Measurements from ENCODE around the gene TSHB. TPM values are rescaled to one million over a fixed set of nuclear protein-coding genes. Genes with fewer than 3 reads are reported as not detected.

Gene TSHB
- total RNA-seq, 1 donor from 2014 or later = not detected

- TF ChIP-seq CTCF (IDR thresholded peaks at IDR 0.05; ENCODE audit: unreplicated experiment) = no peak
- no peaks in the 10 kb centered on the region for H3K36me3 Mint-ChIP-seq (ENCODE audit: low read depth, unreplicated experiment)
- no peak overlapping the region for H3K4me3 Mint-ChIP-seq (ENCODE audit: unreplicated experiment)
- DNase-seq (ENCODE audit: low spot score) = no peak
- no peak overlapping the region for H3K27ac Mint-ChIP-seq (ENCODE audit: unreplicated experiment)
- no peaks in the 10 kb centered on the region for H3K4me1 Mint-ChIP-seq (ENCODE audit: unreplicated experiment)
- no peaks in the 10 kb centered on the region for H3K27me3 Mint-ChIP-seq (ENCODE audit: unreplicated experiment)
- no peaks in the 10 kb centered on the region for H3K9me3 Mint-ChIP-seq (ENCODE audit: unreplicated experiment)
These were observed 12.0 kb downstream of the TSHB start for GRCh38 chr1:115041654-115042053.

DNA sequence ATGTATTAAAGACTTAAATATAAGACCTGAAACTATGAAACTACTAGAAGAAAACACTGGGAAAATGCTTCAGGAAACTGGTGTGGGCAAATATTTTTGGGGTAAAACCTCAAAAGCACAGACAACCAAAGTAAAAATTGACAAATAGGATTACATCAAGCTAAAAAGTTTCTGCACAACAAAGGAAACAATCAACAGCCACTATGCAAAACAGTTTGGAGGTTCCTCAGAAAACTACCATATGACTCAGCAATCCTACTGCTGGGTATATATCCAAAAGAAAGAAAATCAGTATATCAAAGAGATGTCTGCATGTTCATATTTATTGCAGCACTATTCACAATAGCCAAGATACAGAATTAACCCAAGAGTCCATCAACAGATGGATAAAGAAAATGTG is 17.1 kb downstream of the TSHB start:
- DNase-seq (ENCODE audit: low spot score) = no peak
- no peak overlapping the region for H3K4me3 Mint-ChIP-seq (ENCODE audit: unreplicated experiment)
- TF ChIP-seq CTCF (IDR thresholded peaks at IDR 0.05; ENCODE audit: unreplicated experiment) = no peak
- no peak overlapping the region for H3K27ac Mint-ChIP-seq (ENCODE audit: unreplicated experiment)
- H3K36me3 Mint-ChIP-seq (ENCODE audit: low read depth, unreplicated experiment) = peaks cover 4% of the 10 kb centered on the region
- no peaks in the 10 kb centered on the region for H3K9me3 Mint-ChIP-seq (ENCODE audit: unreplicated experiment)
- no peaks in the 10 kb centered on the region for H3K27me3 Mint-ChIP-seq (ENCODE audit: unreplicated experiment)
- H3K4me1 Mint-ChIP-seq (ENCODE audit: unreplicated experiment) = no peaks in the 10 kb centered on the region

DNA sequence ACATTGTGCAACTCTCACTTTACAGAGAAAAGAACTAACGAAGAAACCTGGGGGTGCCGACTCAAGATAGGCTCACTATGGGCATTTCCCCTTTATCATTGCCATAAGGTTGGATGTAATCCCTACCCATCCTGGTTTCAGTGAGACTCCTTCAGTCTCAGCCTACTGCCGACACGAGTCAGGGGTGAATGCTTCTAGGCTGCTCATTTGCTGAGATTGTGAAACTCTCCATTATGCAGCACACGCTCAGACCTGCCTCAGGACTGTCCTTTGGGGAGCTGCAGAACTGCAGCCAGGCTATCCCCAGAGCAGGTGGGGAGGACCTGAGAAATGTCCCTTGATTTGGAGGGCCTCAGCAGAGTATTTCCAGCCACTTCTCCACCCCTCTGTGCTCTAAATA is 22.2 kb downstream of the TSHB start:
- Mint-ChIP-seq H3K27me3 (ENCODE audit: unreplicated experiment) (no peaks in the 10 kb centered on the region), H3K27ac (ENCODE audit: unreplicated experiment) (no peak overlapping the region), H3K4me3 (ENCODE audit: unreplicated experiment) (no peak overlapping the region), H3K36me3 (ENCODE audit: low read depth, unreplicated experiment) (peaks cover 4% of the 10 kb centered on the region), H3K9me3 (ENCODE audit: unreplicated experiment) (no peaks in the 10 kb centered on the region), H3K4me1 (ENCODE audit: unreplicated experiment) (no peaks in the 10 kb centered on the region)
- no peak for DNase-seq (ENCODE audit: low spot score)
- TF ChIP-seq CTCF (IDR thresholded peaks at IDR 0.05; ENCODE audit: unreplicated experiment) = no peak

GRCh38 chr1:115052454-115053083 is 22.9 kb downstream of the TSHB start:
- no peak overlapping the region for H3K27ac Mint-ChIP-seq (ENCODE audit: unreplicated experiment)
- no peaks in the 10 kb centered on the region for H3K9me3 Mint-ChIP-seq (ENCODE audit: unreplicated experiment)
- no peaks in the 10 kb centered on the region for H3K27me3 Mint-ChIP-seq (ENCODE audit: unreplicated experiment)
- TF ChIP-seq CTCF (IDR thresholded peaks at IDR 0.05; ENCODE audit: unreplicated experiment) = peak; percentile 82
- no peaks in the 10 kb centered on the region for H3K4me1 Mint-ChIP-seq (ENCODE audit: unreplicated experiment)
- peak; percentile 52 for DNase-seq (ENCODE audit: low spot score)
- no peak overlapping the region for H3K4me3 Mint-ChIP-seq (ENCODE audit: unreplicated experiment)
- peaks cover 4% of the 10 kb centered on the region for H3K36me3 Mint-ChIP-seq (ENCODE audit: low read depth, unreplicated experiment)

DNA sequence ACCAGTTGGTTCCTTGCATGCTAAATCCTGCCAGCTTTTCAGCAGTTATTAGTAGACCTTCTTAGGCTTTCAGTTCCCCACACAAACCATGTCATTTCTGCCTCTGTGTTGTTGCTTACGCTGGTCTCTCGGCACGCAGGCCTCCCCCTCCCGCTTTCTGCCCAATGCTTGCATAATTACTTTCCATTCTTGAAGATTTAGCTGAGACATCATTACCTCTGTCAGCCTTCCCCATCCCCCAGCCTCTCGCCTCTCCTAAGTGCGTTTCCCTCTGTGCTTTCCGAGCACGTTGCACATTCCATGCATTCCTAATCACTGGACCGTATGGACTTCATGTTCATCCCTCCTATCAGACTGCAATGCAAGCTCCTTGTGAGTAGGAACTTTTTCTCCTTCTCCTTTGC is 26.8 kb downstream of the TSHB start:
- no peak for DNase-seq (ENCODE audit: low spot score)

More for the DNA sequence above, 26.8 kb downstream of the TSHB start:
- Mint-ChIP-seq H3K27me3 (ENCODE audit: unreplicated experiment) (no peaks in the 10 kb centered on the region), H3K27ac (ENCODE audit: unreplicated experiment) (no peak overlapping the region), H3K4me1 (ENCODE audit: unreplicated experiment) (no peaks in the 10 kb centered on the region), H3K4me3 (ENCODE audit: unreplicated experiment) (no peak overlapping the region), H3K9me3 (ENCODE audit: unreplicated experiment) (no peaks in the 10 kb centered on the region), H3K36me3 (ENCODE audit: low read depth, unreplicated experiment) (peaks cover 11% of the 10 kb centered on the region)
- TF ChIP-seq CTCF (IDR thresholded peaks at IDR 0.05; ENCODE audit: unreplicated experiment) = no peak
